ENCODE measurements around the gene HABP2. TPM values are rescaled to one million over a fixed set of nuclear protein-coding genes. Genes with fewer than 3 reads are reported as not detected.

The HABP2 gene
- total RNA-seq, 1 experiment from 2014 or later, result not detected

DNA sequence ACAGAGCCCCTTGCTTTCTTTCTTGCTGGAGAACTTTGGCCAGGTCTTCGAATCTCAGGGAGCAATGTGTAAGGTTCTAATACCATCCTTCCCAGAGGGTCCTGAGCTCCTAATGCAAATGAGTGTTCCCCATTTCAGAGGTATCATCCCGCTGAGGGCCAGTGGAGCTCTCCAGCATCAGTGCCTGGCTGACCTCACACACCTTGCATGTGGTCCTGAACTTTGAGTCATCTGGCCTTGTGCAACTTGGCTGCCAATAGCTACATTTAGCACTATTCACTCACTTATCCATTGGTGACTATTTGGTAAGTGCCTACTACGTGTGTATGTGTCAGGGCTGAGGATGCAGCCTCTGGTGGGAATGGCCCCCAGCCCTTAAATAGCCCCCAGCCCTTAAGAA is 48.4 kb upstream of the HABP2 start:
- H3K9ac ChIP-seq (ENCODE audit: extremely low read depth, insufficient read length, low read length), result no peak overlapping the region
- H4K8ac ChIP-seq (replicated peaks; ENCODE audit: insufficient read length, low read depth, low read length), result no peak overlapping the region
- H3K4me1 ChIP-seq (ENCODE audit: insufficient read depth, low read length), result no peaks in the 10 kb centered on the region
- H3K27ac Mint-ChIP-seq, result no peak overlapping the region
- WGBS (ENCODE audit: extremely low coverage, insufficient read length, low lambda C conversion rate), result no CpG with 5 or more reads among the region's 3 CpGs
- H2BK15ac ChIP-seq (ENCODE audit: low read depth, low read length), result no peak overlapping the region
- H3K4me3 Mint-ChIP-seq, result no peak overlapping the region
- no peak overlapping the region for H2BK12ac ChIP-seq (ENCODE audit: insufficient read length, low read depth, low read length)
- no peak overlapping the region for H3K23ac ChIP-seq (ENCODE audit: insufficient read length, low read depth, low read length)
- DNase-seq, result no peak
- peaks cover 55% of the 10 kb centered on the region for H3K27me3 Mint-ChIP-seq (ENCODE audit: low read depth)
- no peak overlapping the region for H3K18ac ChIP-seq (ENCODE audit: insufficient read length, low read depth, low read length)
- H2AFZ ChIP-seq (ENCODE audit: low read length), result no peak overlapping the region
- H4K91ac ChIP-seq (ENCODE audit: insufficient read length, low read depth, low read length), result no peak overlapping the region
- TF ChIP-seq, protein P1, sequence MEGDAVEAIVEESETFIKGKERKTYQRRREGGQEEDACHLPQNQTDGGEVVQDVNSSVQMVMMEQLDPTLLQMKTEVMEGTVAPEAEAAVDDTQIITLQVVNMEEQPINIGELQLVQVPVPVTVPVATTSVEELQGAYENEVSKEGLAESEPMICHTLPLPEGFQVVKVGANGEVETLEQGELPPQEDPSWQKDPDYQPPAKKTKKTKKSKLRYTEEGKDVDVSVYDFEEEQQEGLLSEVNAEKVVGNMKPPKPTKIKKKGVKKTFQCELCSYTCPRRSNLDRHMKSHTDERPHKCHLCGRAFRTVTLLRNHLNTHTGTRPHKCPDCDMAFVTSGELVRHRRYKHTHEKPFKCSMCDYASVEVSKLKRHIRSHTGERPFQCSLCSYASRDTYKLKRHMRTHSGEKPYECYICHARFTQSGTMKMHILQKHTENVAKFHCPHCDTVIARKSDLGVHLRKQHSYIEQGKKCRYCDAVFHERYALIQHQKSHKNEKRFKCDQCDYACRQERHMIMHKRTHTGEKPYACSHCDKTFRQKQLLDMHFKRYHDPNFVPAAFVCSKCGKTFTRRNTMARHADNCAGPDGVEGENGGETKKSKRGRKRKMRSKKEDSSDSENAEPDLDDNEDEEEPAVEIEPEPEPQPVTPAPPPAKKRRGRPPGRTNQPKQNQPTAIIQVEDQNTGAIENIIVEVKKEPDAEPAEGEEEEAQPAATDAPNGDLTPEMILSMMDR (conservative IDR thresholded peaks at IDR 0.05), result no peak
- H3K27ac ChIP-seq (ENCODE audit: insufficient read length, low read depth, low read length), result no peak overlapping the region
- H4K20me1 ChIP-seq (ENCODE audit: control insufficient read depth, insufficient read depth, insufficient read length), result no peaks in the 10 kb centered on the region
- H3K56ac ChIP-seq (ENCODE audit: insufficient read length, low read depth, low read length), result no peak overlapping the region
- H3K4me1 Mint-ChIP-seq, result no peaks in the 10 kb centered on the region
- H3T11ph ChIP-seq (ENCODE audit: low read length), result no peak overlapping the region
- H2BK120ac ChIP-seq (ENCODE audit: low read depth, low read length, poor library complexity, severe bottlenecking), result no peak overlapping the region
- no peak overlapping the region for H2BK5ac ChIP-seq (ENCODE audit: insufficient read length, low read length)
- no peak overlapping the region for H2BK20ac ChIP-seq (ENCODE audit: low read depth, low read length, poor library complexity, severe bottlenecking)
- no peak overlapping the region for H2AK5ac ChIP-seq (ENCODE audit: insufficient read length, low read length)
- no peaks in the 10 kb centered on the region; the same call in 1 of the 2 replicates for H3K79me2 ChIP-seq (ENCODE audit: insufficient read depth, low read length)
- no peaks in the 10 kb centered on the region for H3K79me1 ChIP-seq (ENCODE audit: insufficient read depth, low read depth, low read length, poor library complexity, severe bottlenecking)
- no peak overlapping the region for H3K14ac ChIP-seq (ENCODE audit: insufficient read depth, low read length)
- H3K36me3 Mint-ChIP-seq (ENCODE audit: insufficient read depth in 1 of 3, low read depth in 3 of 3), result peaks cover 0 to 3% (median 0%) of the 10 kb centered on the region in 3 experiments; a peak in 1 of 7 replicates
- no peak overlapping the region for H3K4me2 ChIP-seq (ENCODE audit: insufficient read depth, insufficient read length, low read length)
- H3K23me2 ChIP-seq (ENCODE audit: insufficient read length, low read depth, low read length, poor library complexity, severe bottlenecking), result no peaks in the 10 kb centered on the region
- no peaks in the 10 kb centered on the region; a peak in 1 of 5 replicates for H3K9me3 Mint-ChIP-seq
- no peak overlapping the region for H3K4ac ChIP-seq (ENCODE audit: low read depth, low read length)
- no peak overlapping the region for H4K5ac ChIP-seq (ENCODE audit: insufficient read length, low read depth, low read length)
- H3K27me3 ChIP-seq (ENCODE audit: insufficient read depth, low read length), result no peaks in the 10 kb centered on the region
- H3K9me3 ChIP-seq (ENCODE audit: control insufficient read depth, low read depth, low read length), result no peaks in the 10 kb centered on the region
